SJSA1 (cell line): Measurements from ENCODE around the gene TMEM220. TPM values are rescaled to one million over a fixed set of nuclear protein-coding genes. Genes with fewer than 3 reads are reported as not detected.

Source experiments
- DNase-seq, 2 experiments: peaks; one replicate each; pipeline ENCODE4 v3.0.0-alpha.2; 2015 to 2020; ENCODE audit warnings: low spot score in 2 of 2, low read depth in 1 of 2
- H3K27ac ChIP-seq: fragments of 250-450 bp; sonication (Bioruptor Pico); 2 replicates; pipeline ENCODE4 v1.5.1; 2020; ENCODE audit warnings: mild to moderate bottlenecking, moderate library complexity
- H3K27me3 ChIP-seq: fragments of 250-450 bp; sonication (Bioruptor Pico); replicated peaks from 2 replicates; pipeline ENCODE4 v1.5.1; 2020; ENCODE audit warnings: mild to moderate bottlenecking, moderate library complexity
- H3K36me3 ChIP-seq: fragments of 250-450 bp; sonication (Bioruptor Pico); 2 replicates; pipeline ENCODE4 v1.5.1; 2020; ENCODE audit warnings: mild to moderate bottlenecking
- H3K4me1 ChIP-seq: fragments of 250-450 bp; sonication (Bioruptor Pico); replicated peaks from 2 replicates; pipeline ENCODE4 v1.6.1; 2021; ENCODE audit warnings: mild to moderate bottlenecking
- H3K4me3 ChIP-seq: fragments of 250-450 bp; sonication (Bioruptor Pico); 2 replicates; pipeline ENCODE4 v1.5.1; 2020; ENCODE audit warnings: mild to moderate bottlenecking
- H3K9me3 ChIP-seq: fragments of 250-450 bp; sonication (Bioruptor Pico); replicated peaks from 2 replicates; pipeline ENCODE4 v1.5.1; 2020; ENCODE audit warnings: mild to moderate bottlenecking
- total RNA-seq: library from RNA; depleted of rRNA; stranded (reverse); fragments of >200 nt; shearing (Covaris generic); gene quantifications from 2 replicates; pipeline ENCODE4 v1.2.3, GENCODE V29; 2014

TMEM220 gene
- total RNA-seq, 1 experiment from 2014 or later: 2.8 TPM

- DNase-seq: no peak
- Histone ChIP-seq H3K4me1 (no peaks in the 10 kb centered on the region), H3K9me3 (no peaks in the 10 kb centered on the region), H3K27ac (no peak overlapping the region), H3K4me3 (no peak overlapping the region), H3K27me3 (no peaks in the 10 kb centered on the region), H3K36me3 (no peaks in the 10 kb centered on the region)
These were observed 32.2 kb upstream of the TMEM220 start for GRCh38 chr17:10762037-10762436.

DNA sequence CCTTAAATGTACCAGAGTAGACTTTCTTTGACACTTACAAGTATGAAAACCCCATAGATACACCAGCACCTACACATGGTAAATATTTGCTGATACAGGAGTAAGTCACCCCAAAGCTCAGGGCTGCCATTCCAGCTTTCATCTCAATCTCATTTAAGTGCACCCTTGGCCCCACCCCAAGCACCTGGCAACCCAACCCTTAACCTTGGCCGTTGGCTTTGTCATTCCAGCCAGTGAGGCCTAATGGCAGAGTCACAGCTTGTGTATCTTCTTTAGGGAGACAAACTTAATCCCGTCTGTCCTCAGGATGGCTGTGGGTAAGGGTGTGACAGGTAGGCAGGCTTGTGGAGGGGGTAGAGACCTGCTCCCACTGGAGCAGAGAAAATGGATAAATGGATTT lies 31.5 kb upstream of the TMEM220 start:
- Histone ChIP-seq H3K9me3 (no peaks in the 10 kb centered on the region), H3K4me1 (no peaks in the 10 kb centered on the region), H3K36me3 (no peaks in the 10 kb centered on the region)

GRCh38 chr17:10758062-10758461 lies 28.2 kb upstream of the TMEM220 start:
- DNase-seq: no peak
- Histone ChIP-seq H3K4me3 (no peak overlapping the region), H3K4me1 (no peaks in the 10 kb centered on the region), H3K27ac (no peak overlapping the region), H3K9me3 (no peaks in the 10 kb centered on the region), H3K36me3 (no peaks in the 10 kb centered on the region), H3K27me3 (no peaks in the 10 kb centered on the region)

More for the DNA sequence above, 31.5 kb upstream of the TMEM220 start:
- DNase-seq: no peak
- H3K4me3 ChIP-seq: no peak overlapping the region
- H3K27ac ChIP-seq: no peak overlapping the region
- H3K27me3 ChIP-seq: no peaks in the 10 kb centered on the region

DNA sequence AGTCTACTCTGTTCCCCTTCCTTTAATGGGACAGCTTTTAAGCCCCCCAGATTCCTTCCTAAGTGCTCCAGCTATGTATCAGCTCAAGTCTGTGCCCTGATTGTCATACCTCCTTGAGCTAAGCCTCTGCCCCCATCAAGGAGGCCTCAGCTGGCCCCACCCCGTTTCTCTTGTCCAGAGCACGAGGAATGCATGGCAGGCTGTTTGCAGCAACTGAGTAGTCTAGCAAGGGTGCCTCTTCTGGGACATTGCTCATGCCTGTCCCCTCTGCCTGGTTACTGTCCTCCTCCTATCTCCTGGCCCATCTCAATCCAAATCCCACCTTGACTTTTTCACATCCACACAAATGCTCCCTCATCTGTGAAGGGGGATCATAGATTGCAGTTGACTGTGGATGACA lies 27.8 kb upstream of the TMEM220 start:
- no peak for DNase-seq
- no peaks in the 10 kb centered on the region for H3K4me1 ChIP-seq
- no peaks in the 10 kb centered on the region for H3K27me3 ChIP-seq
- no peak overlapping the region for H3K4me3 ChIP-seq
- H3K27ac ChIP-seq: no peak overlapping the region
- no peaks in the 10 kb centered on the region for H3K9me3 ChIP-seq
- H3K36me3 ChIP-seq: no peaks in the 10 kb centered on the region

GRCh38 chr17:10757067-10757466 lies 27.2 kb upstream of the TMEM220 start:
- Histone ChIP-seq H3K27me3 (no peaks in the 10 kb centered on the region), H3K9me3 (no peaks in the 10 kb centered on the region), H3K36me3 (no peaks in the 10 kb centered on the region), H3K27ac (no peak overlapping the region), H3K4me3 (no peak overlapping the region), H3K4me1 (no peaks in the 10 kb centered on the region)
- DNase-seq: no peak

GRCh38 chr17:10756619-10757018 lies 26.8 kb upstream of the TMEM220 start:
- Histone ChIP-seq H3K4me3 (no peak overlapping the region), H3K9me3 (no peaks in the 10 kb centered on the region), H3K36me3 (no peaks in the 10 kb centered on the region), H3K27ac (no peak overlapping the region), H3K4me1 (no peaks in the 10 kb centered on the region), H3K27me3 (no peaks in the 10 kb centered on the region)
- DNase-seq: no peak

GRCh38 chr17:10756185-10756584 lies 26.4 kb upstream of the TMEM220 start:
- DNase-seq: no peak
- Histone ChIP-seq H3K4me1 (no peaks in the 10 kb centered on the region), H3K36me3 (no peaks in the 10 kb centered on the region), H3K27ac (no peak overlapping the region), H3K9me3 (no peaks in the 10 kb centered on the region), H3K4me3 (no peak overlapping the region), H3K27me3 (no peaks in the 10 kb centered on the region)

DNA sequence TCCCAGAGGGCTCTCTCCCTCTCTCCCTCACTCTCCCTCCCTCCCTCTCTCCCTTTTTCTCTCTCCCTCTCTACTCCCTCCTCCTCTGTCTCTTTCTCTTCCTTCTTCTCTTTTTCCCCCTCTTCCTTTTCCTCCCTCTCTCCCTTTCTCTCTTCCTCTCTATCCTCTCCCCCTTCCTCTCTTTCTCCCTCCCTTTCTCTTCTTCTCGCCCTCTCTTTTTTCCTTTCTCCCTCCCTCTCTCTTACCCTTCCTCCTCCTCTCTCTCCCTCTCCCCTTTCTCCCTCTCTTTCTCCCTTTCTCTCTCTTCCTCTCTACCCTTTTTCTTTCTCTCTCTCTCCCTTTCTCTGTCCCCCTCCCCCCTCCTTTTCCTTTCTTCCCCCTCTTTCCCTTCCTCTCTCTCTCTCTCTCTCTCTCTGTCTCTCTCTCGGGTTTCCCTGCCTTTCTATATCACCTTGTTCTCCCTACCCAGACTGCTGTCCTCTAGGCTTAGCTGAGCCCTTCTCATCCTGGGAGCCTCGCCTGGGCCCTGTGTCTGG lies 25.8 kb upstream of the TMEM220 start:
- Histone ChIP-seq H3K4me3 (no peak overlapping the region), H3K9me3 (no peaks in the 10 kb centered on the region), H3K36me3 (no peaks in the 10 kb centered on the region), H3K27me3 (no peaks in the 10 kb centered on the region), H3K4me1 (no peaks in the 10 kb centered on the region), H3K27ac (no peak overlapping the region)
- no peak for DNase-seq

GRCh38 chr17:10754861-10755591 lies 25.2 kb upstream of the TMEM220 start:
- Histone ChIP-seq H3K36me3 (no peaks in the 10 kb centered on the region), H3K9me3 (no peaks in the 10 kb centered on the region), H3K4me1 (no peaks in the 10 kb centered on the region), H3K27me3 (no peaks in the 10 kb centered on the region), H3K27ac (no peak overlapping the region), H3K4me3 (no peak overlapping the region)
- no peak for DNase-seq

- DNase-seq: no peak
- H3K27ac ChIP-seq: no peak overlapping the region
- H3K27me3 ChIP-seq: no peaks in the 10 kb centered on the region
- H3K4me1 ChIP-seq: no peaks in the 10 kb centered on the region
- no peaks in the 10 kb centered on the region for H3K9me3 ChIP-seq
- no peak overlapping the region for H3K4me3 ChIP-seq
- H3K36me3 ChIP-seq: no peaks in the 10 kb centered on the region
These were observed 24.3 kb upstream of the TMEM220 start for GRCh38 chr17:10754109-10754508.

- H3K4me1 ChIP-seq: no peaks in the 10 kb centered on the region
- no peaks in the 10 kb centered on the region for H3K9me3 ChIP-seq
- no peak for DNase-seq
- H3K4me3 ChIP-seq: no peak overlapping the region
- H3K36me3 ChIP-seq: no peaks in the 10 kb centered on the region
- H3K27ac ChIP-seq: no peak overlapping the region
- H3K27me3 ChIP-seq: no peaks in the 10 kb centered on the region
These were observed 22.9 kb upstream of the TMEM220 start for GRCh38 chr17:10752696-10753095.

DNA sequence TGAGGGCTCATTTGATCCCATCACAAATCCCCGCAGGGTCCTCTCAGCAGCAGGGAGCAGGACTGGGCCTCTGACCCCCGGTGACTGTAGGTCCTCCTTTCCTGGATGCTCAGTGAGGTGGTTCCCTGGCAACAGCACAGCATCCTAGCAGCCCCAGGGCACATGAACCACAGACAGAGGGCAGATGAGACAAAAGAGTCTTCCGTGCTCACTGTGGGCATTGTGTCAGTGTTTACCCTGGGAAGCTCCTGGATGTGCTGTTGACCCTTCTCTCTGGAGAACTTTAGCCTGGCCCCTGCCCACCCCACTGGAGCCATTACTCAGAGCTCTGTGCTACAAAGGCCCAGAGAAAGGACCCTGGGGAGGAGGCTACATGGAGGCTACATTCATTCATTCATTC lies 21.7 kb upstream of the TMEM220 start:
- H3K4me3 ChIP-seq: no peak overlapping the region
- no peaks in the 10 kb centered on the region for H3K9me3 ChIP-seq
- no peak for DNase-seq
- no peaks in the 10 kb centered on the region for H3K36me3 ChIP-seq
- H3K27ac ChIP-seq: no peak overlapping the region
- H3K27me3 ChIP-seq: no peaks in the 10 kb centered on the region
- H3K4me1 ChIP-seq: no peaks in the 10 kb centered on the region

GRCh38 chr17:10750210-10750609 lies 20.4 kb upstream of the TMEM220 start:
- Histone ChIP-seq H3K9me3 (no peaks in the 10 kb centered on the region), H3K4me1 (no peaks in the 10 kb centered on the region), H3K36me3 (no peaks in the 10 kb centered on the region), H3K4me3 (no peak overlapping the region), H3K27ac (no peak overlapping the region), H3K27me3 (no peaks in the 10 kb centered on the region; the same call in 1 of the 2 replicates)
- DNase-seq: no peak

DNA sequence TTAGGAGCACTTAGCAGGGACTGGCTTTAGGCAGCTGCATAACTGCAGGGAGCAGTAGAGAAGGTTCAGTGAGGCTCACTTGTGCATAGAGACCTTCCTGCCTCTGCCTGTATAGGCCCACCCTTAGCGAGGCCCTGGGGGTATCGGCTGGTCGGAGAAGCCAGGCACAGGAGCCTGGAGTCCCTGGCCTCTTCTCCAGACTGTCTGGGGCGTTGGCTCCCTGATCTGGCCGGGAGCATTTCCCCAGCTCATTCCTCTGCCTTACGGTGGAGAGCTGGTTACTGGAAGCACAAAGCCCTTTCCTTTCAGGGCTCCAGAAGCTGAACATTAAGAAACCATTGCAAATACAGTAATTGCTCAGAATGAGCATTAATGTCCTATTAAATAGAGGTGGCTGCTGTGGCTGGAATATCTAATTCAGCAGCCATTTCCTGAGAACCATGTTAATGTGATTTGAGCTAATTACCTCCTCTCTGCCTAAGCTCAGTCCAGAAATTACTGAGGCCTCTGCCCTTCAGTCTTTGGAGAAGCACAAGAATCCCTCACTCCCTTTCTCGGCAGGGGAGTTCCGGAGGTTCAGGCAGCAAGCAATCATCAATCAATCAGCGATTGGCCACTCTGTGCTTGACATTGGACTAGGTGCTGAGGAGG lies 18.8 kb upstream of the TMEM220 start:
- no peak overlapping the region for H3K27ac ChIP-seq
- H3K36me3 ChIP-seq: no peaks in the 10 kb centered on the region
- DNase-seq: no peak
- no peaks in the 10 kb centered on the region; the same call in 1 of the 2 replicates for H3K27me3 ChIP-seq
- H3K4me3 ChIP-seq: no peak overlapping the region
- H3K4me1 ChIP-seq: no peaks in the 10 kb centered on the region
- no peaks in the 10 kb centered on the region for H3K9me3 ChIP-seq
